Fibroblast of lung (primary cell): Measurements from ENCODE around the gene FARP1.
"Not testable (repeated sequence)": the region's sequence is repeated elsewhere in the genome, so short reads cannot be mapped to it uniquely, and the experiment has no call there.

Experiments used
- EZH2 ChIP-seq: IDR thresholded peaks from 2 replicates; pipeline ENCODE4 v1.5.1; 2012; ENCODE audit warnings: low read length, control low read depth, mild to moderate bottlenecking; ENCODE audit errors: missing control alignments
- TF ChIP-seq, protein P1 (sequence below), 2 donors: IDR thresholded peaks in 1 of 2; conservative IDR thresholded peaks in 1 of 2; 1 replicate in 1 of 2; 2 replicates in 1 of 2; pipeline ENCODE4 v1.5.1; 2011 to 2012; ENCODE audit warnings: low read length in 2 of 2, control low read depth in 1 of 2, inconsistent platforms in 1 of 2, low read depth in 1 of 2, mild to moderate bottlenecking in 1 of 2

DNA sequence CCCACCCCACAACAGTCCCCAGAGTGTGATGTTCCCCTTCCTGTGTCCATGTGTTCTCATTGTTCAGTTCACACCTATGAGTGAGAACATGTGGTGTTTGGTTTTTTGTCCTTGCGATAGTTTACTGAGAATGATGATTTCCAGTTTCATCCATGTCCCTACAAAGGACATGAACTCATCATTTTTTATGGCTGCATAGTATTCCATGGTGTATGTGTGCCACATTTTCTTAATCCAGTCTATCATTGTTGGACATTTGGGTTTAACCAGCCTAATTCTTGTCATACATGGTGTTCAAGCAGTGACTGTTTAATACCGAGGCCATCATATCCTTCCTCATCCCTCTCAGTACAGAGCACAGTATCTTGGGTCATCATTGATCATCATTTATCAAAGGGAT lies 226.6 kb downstream of the FARP1 start:
- TF ChIP-seq, protein P1, sequence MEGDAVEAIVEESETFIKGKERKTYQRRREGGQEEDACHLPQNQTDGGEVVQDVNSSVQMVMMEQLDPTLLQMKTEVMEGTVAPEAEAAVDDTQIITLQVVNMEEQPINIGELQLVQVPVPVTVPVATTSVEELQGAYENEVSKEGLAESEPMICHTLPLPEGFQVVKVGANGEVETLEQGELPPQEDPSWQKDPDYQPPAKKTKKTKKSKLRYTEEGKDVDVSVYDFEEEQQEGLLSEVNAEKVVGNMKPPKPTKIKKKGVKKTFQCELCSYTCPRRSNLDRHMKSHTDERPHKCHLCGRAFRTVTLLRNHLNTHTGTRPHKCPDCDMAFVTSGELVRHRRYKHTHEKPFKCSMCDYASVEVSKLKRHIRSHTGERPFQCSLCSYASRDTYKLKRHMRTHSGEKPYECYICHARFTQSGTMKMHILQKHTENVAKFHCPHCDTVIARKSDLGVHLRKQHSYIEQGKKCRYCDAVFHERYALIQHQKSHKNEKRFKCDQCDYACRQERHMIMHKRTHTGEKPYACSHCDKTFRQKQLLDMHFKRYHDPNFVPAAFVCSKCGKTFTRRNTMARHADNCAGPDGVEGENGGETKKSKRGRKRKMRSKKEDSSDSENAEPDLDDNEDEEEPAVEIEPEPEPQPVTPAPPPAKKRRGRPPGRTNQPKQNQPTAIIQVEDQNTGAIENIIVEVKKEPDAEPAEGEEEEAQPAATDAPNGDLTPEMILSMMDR (conservative IDR thresholded peaks at IDR 0.05 in 1 of 2, IDR thresholded peaks at IDR 0.05 in 1 of 2; ENCODE audit: low read depth in 1 of 2, low read length in 2 of 2) = not testable (repeated sequence)
- not testable (repeated sequence) for TF ChIP-seq EZH2
